Effector memory CD4-positive, alpha-beta T cell (primary cell): ENCODE results near the gene EPHB2.

ENCODE experiments used
- DNase-seq, 3 donors: peaks; one replicate each; pipeline ENCODE4 v3.0.0-alpha.2; 2020
- H3K27ac ChIP-seq: 2 replicates; pipeline ENCODE4 v1.7.0; 2013; ENCODE audit warnings: mild to moderate bottlenecking, low read length, moderate library complexity; ENCODE audit not compliant: insufficient read depth, poor library complexity, severe bottlenecking
- H3K27me3 ChIP-seq: replicated peaks from 2 replicates; pipeline ENCODE4 v1.7.0; 2013; ENCODE audit warnings: mild to moderate bottlenecking, low read length; ENCODE audit not compliant: insufficient read depth, control insufficient read depth, poor library complexity, severe bottlenecking
- H3K36me3 ChIP-seq: 2 replicates; pipeline ENCODE4 v1.7.0; 2013; ENCODE audit warnings: mild to moderate bottlenecking, low read length, moderate library complexity; ENCODE audit not compliant: control insufficient read depth, insufficient read depth
- H3K4me1 ChIP-seq: 2 replicates; pipeline ENCODE4 v1.7.0; 2013; ENCODE audit warnings: low read length, mild to moderate bottlenecking; ENCODE audit not compliant: control insufficient read depth, insufficient read depth, poor library complexity, severe bottlenecking
- H3K4me3 ChIP-seq: 2 replicates; pipeline ENCODE4 v1.7.0; 2013; ENCODE audit warnings: low read length, low read depth, mild to moderate bottlenecking; ENCODE audit not compliant: insufficient read depth, poor library complexity, severe bottlenecking
- H3K9me3 ChIP-seq: 2 replicates; pipeline ENCODE4 v1.7.0; 2013; ENCODE audit warnings: mild to moderate bottlenecking, low read length, moderate library complexity; ENCODE audit not compliant: control insufficient read depth

The EPHB2 gene

GRCh38 chr1:22760455-22760854 lies 49.8 kb downstream of the EPHB2 start:
- Histone ChIP-seq H3K36me3 (no peaks in the 10 kb centered on the region), H3K4me1 (no peaks in the 10 kb centered on the region), H3K27ac (no peak overlapping the region), H3K27me3 (no peaks in the 10 kb centered on the region), H3K4me3 (no peak overlapping the region), H3K9me3 (no peaks in the 10 kb centered on the region)
- DNase-seq: no peak

GRCh38 chr1:22761101-22761500 lies 50.5 kb downstream of the EPHB2 start:
- no peak for DNase-seq
- H3K4me1 ChIP-seq: no peaks in the 10 kb centered on the region
- H3K27me3 ChIP-seq: no peaks in the 10 kb centered on the region
- no peaks in the 10 kb centered on the region for H3K36me3 ChIP-seq
- no peak overlapping the region for H3K4me3 ChIP-seq
- H3K27ac ChIP-seq: no peak overlapping the region
- no peaks in the 10 kb centered on the region for H3K9me3 ChIP-seq

- Histone ChIP-seq H3K4me1 (no peaks in the 10 kb centered on the region), H3K27ac (no peak overlapping the region), H3K36me3 (no peaks in the 10 kb centered on the region), H3K4me3 (no peak overlapping the region), H3K9me3 (no peaks in the 10 kb centered on the region), H3K27me3 (no peaks in the 10 kb centered on the region)
- DNase-seq: no peak
These were observed 51.2 kb downstream of the EPHB2 start for GRCh38 chr1:22761821-22762220.

- H3K4me1 ChIP-seq: no peaks in the 10 kb centered on the region
- H3K36me3 ChIP-seq: no peaks in the 10 kb centered on the region
- H3K4me3 ChIP-seq: no peak overlapping the region
- DNase-seq: no peak
- H3K9me3 ChIP-seq: no peaks in the 10 kb centered on the region
- H3K27ac ChIP-seq: no peak overlapping the region
- H3K27me3 ChIP-seq: no peaks in the 10 kb centered on the region
These were observed 53.0 kb downstream of the EPHB2 start for GRCh38 chr1:22763487-22764200.

- H3K27me3 ChIP-seq: no peaks in the 10 kb centered on the region
- H3K9me3 ChIP-seq: no peaks in the 10 kb centered on the region
- H3K4me1 ChIP-seq: no peaks in the 10 kb centered on the region
- DNase-seq: no peak
- H3K4me3 ChIP-seq: no peak overlapping the region
- H3K36me3 ChIP-seq: no peaks in the 10 kb centered on the region
- H3K27ac ChIP-seq: no peak overlapping the region
These were observed 57.2 kb downstream of the EPHB2 start for GRCh38 chr1:22767852-22768251.

- Histone ChIP-seq H3K4me1 (no peaks in the 10 kb centered on the region), H3K27ac (no peak overlapping the region)
These were observed 59.3 kb downstream of the EPHB2 start for GRCh38 chr1:22769932-22770331.

GRCh38 chr1:22772014-22772413 lies 61.4 kb downstream of the EPHB2 start:
- Histone ChIP-seq H3K9me3 (no peaks in the 10 kb centered on the region), H3K4me3 (no peak overlapping the region), H3K4me1 (no peaks in the 10 kb centered on the region), H3K27ac (no peak overlapping the region), H3K27me3 (no peaks in the 10 kb centered on the region), H3K36me3 (no peaks in the 10 kb centered on the region)
- no peak for DNase-seq

More at GRCh38 chr1:22769932-22770331, 59.3 kb downstream of the EPHB2 start:
- Histone ChIP-seq H3K9me3 (no peaks in the 10 kb centered on the region), H3K4me3 (no peak overlapping the region), H3K36me3 (no peaks in the 10 kb centered on the region), H3K27me3 (no peaks in the 10 kb centered on the region)
- no peak for DNase-seq

- Histone ChIP-seq H3K27me3 (peaks cover 3% of the 10 kb centered on the region), H3K4me3 (no peak overlapping the region), H3K4me1 (no peaks in the 10 kb centered on the region), H3K9me3 (no peaks in the 10 kb centered on the region), H3K36me3 (no peaks in the 10 kb centered on the region), H3K27ac (no peak overlapping the region)
- no peak for DNase-seq
These were observed 63.6 kb downstream of the EPHB2 start for GRCh38 chr1:22773981-22774832.

GRCh38 chr1:22774833-22775182 lies 64.2 kb downstream of the EPHB2 start:
- H3K27me3 ChIP-seq: peaks cover 3% of the 10 kb centered on the region
- H3K4me1 ChIP-seq: no peaks in the 10 kb centered on the region
- H3K36me3 ChIP-seq: no peaks in the 10 kb centered on the region
- H3K9me3 ChIP-seq: no peaks in the 10 kb centered on the region
- H3K4me3 ChIP-seq: no peak overlapping the region
- no peak for DNase-seq
- H3K27ac ChIP-seq: no peak overlapping the region

- H3K27ac ChIP-seq: no peak overlapping the region
- DNase-seq: no peak
- H3K27me3 ChIP-seq: peaks cover 3% of the 10 kb centered on the region
- H3K4me3 ChIP-seq: no peak overlapping the region
- H3K9me3 ChIP-seq: no peaks in the 10 kb centered on the region
- no peaks in the 10 kb centered on the region for H3K4me1 ChIP-seq
- H3K36me3 ChIP-seq: no peaks in the 10 kb centered on the region
These were observed 64.8 kb downstream of the EPHB2 start for GRCh38 chr1:22775478-22775877.
